SK-N-SH (cell line): ENCODE measurements around the gene SDF2L1.

Source experiments
- CTCF ChIP-seq: fragments of 200-600 bp; sonication (generic); IDR thresholded peaks from 2 replicates; pipeline ENCODE4 v1.6.1; 2017; ENCODE audit warnings: antibody characterized with exemption, mild to moderate bottlenecking, moderate library complexity
- EP300 ChIP-seq, 2 experiments: IDR thresholded peaks; 2 replicates each; pipeline versions ENCODE4 v1.4.0 to v1.6.1; 2012; ENCODE audit warnings: borderline replicate concordance in 1 of 2, low read depth in 1 of 2, low read length in 1 of 2
- EZH2phosphoT487 ChIP-seq: fragments of 200-600 bp; sonication (generic); IDR thresholded peaks from 2 replicates; pipeline ENCODE4 v1.6.1; 2017; ENCODE audit warnings: low read depth, mixed run types, mild to moderate bottlenecking, antibody characterized with exemption, moderate library complexity, borderline replicate concordance
- GABPA ChIP-seq: IDR thresholded peaks from 2 replicates; pipeline ENCODE4 v1.4.0; 2012; ENCODE audit warnings: low read depth, mild to moderate bottlenecking
- JUND ChIP-seq: IDR thresholded peaks from 2 replicates; pipeline ENCODE4 v1.4.0; 2012
- MAX ChIP-seq: IDR thresholded peaks from 2 replicates; pipeline ENCODE4 v1.4.0; 2012; ENCODE audit warnings: low read depth
- REST ChIP-seq: IDR thresholded peaks from 2 replicates; pipeline ENCODE4 v1.6.1; 2012; ENCODE audit warnings: mild to moderate bottlenecking, low read depth, low read length, moderate library complexity
- RFX5 ChIP-seq: IDR thresholded peaks from 2 replicates; pipeline ENCODE4 v1.6.1; 2012; ENCODE audit warnings: mild to moderate bottlenecking, improper control_type of control experiment, low read length
- RXRA ChIP-seq: IDR thresholded peaks from 2 replicates; pipeline ENCODE4 v1.4.0; 2012; ENCODE audit warnings: low read depth, mild to moderate bottlenecking, borderline replicate concordance
- TCF12 ChIP-seq: IDR thresholded peaks from 2 replicates; pipeline ENCODE4 v1.4.0; 2012
- TEAD4 ChIP-seq: IDR thresholded peaks from 2 replicates; pipeline ENCODE4 v1.4.0; 2012; ENCODE audit warnings: mild to moderate bottlenecking, borderline replicate concordance; ENCODE audit not compliant: insufficient read depth
- USF2 ChIP-seq: fragments of 150-350 bp; IDR thresholded peaks from 2 replicates; pipeline ENCODE4 v1.6.1; 2017; ENCODE audit warnings: antibody characterized with exemption, low read length, low read depth, borderline replicate concordance
- ZBTB33 ChIP-seq: IDR thresholded peaks from 2 replicates; pipeline ENCODE4 v1.4.0; 2012; ENCODE audit warnings: low read depth, borderline replicate concordance

GRCh38 chr22:21623648-21623970, 18.5 kb upstream of the SDF2L1 start:
- TF ChIP-seq REST, result no peak
- no peak for TF ChIP-seq RXRA
- no peak for TF ChIP-seq TCF12
- no peak for TF ChIP-seq JUND
- TF ChIP-seq CTCF, result no peak
- no peak for TF ChIP-seq GABPA
- no peak for TF ChIP-seq TEAD4
- TF ChIP-seq USF2, result no peak
- TF ChIP-seq EP300 (IDR thresholded peaks at IDR 0.05; ENCODE audit: borderline replicate concordance in 1 of 2, low read depth in 1 of 2, low read length in 1 of 2), result no peak
- TF ChIP-seq EZH2phosphoT487, result no peak
- TF ChIP-seq ZBTB33, result no peak
- no peak for TF ChIP-seq RFX5
- TF ChIP-seq MAX, result no peak
